Panc1 (cell line): Measurements from ENCODE around the gene SLC29A1. TPM values are rescaled to one million over a fixed set of nuclear protein-coding genes. Genes with fewer than 3 reads are reported as not detected.

Source experiments
- ATAC-seq: fragments of 200-7000 bp; cut with Tn5 transposase; 2 replicates; pipeline ENCODE4 v1.9.1; 2020; ENCODE audit warnings: mild to moderate bottlenecking, moderate library complexity
- BruUV-seq: library from RNA; stranded (reverse); fragments of 400-500 nt; replicated peaks from 2 replicates; lab custom pipeline; 2021; lab: Mats Ljungman, UMichigan
- CTCF ChIA-PET: fragments of 300-600 bp; sonication (Branson Sonifier 250); formaldehyde crosslinking; loops from one replicate; lab custom pipeline; 2022; ENCODE audit warnings: antibody characterized with exemption; lab: Charles Lee
- POLR2A ChIA-PET: fragments of 300-600 bp; sonication (Branson Sonifier 250); formaldehyde crosslinking; loops from one replicate; lab custom pipeline; 2022; ENCODE audit warnings: antibody characterized with exemption; lab: Charles Lee
- DNase-seq: peaks from one replicate; pipeline ENCODE4 v3.0.0-alpha.2; 2010; ENCODE audit warnings: low read depth, low spot score
- H3K27ac ChIP-seq: 2 replicates; pipeline ENCODE4 v1.5.1; 2011; ENCODE audit warnings: mild to moderate bottlenecking, low read length, inconsistent platforms
- H3K27me3 ChIP-seq: fragments of 200-500 bp; sonication (Bioruptor generic); 2 replicates; pipeline ENCODE4 v1.6.0; 2014; ENCODE audit warnings: low read length, inconsistent platforms; ENCODE audit not compliant: control insufficient read depth, insufficient read depth
- H3K36me3 ChIP-seq: fragments of 200-500 bp; sonication (Bioruptor generic); 2 replicates; pipeline ENCODE4 v1.5.1; 2014; ENCODE audit warnings: inconsistent platforms, mild to moderate bottlenecking, low read length, moderate library complexity; ENCODE audit not compliant: control insufficient read depth, insufficient read depth
- H3K4me1 ChIP-seq: 2 replicates; pipeline ENCODE4 v1.5.1; 2011; ENCODE audit warnings: inconsistent platforms, mild to moderate bottlenecking, low read length, moderate library complexity; ENCODE audit not compliant: control insufficient read depth, insufficient read depth
- H3K4me3 ChIP-seq, 2 experiments: 2 replicates each; pipeline ENCODE4 v1.5.1; 2011 to 2012; ENCODE audit warnings: low read depth in 2 of 2, low read length in 2 of 2, mild to moderate bottlenecking in 2 of 2, inconsistent platforms in 1 of 2, moderate library complexity in 1 of 2
- H3K9me3 ChIP-seq: fragments of 200-500 bp; sonication (Bioruptor generic); 2 replicates; pipeline ENCODE4 v1.5.1; 2014; ENCODE audit warnings: low read depth, mild to moderate bottlenecking, inconsistent platforms, low read length, moderate library complexity; ENCODE audit not compliant: control insufficient read depth, insufficient read depth
- CTCF ChIP-seq: fragments of 450-650 bp; IDR thresholded peaks from 2 replicates; pipeline ENCODE4 v1.5.1; 2017; ENCODE audit warnings: mild to moderate bottlenecking
- POLR2AphosphoS5 ChIP-seq: IDR thresholded peaks from 2 replicates; pipeline ENCODE4 v1.6.1; 2012; ENCODE audit warnings: mild to moderate bottlenecking, low read depth, low read length, moderate library complexity
- REST ChIP-seq, 2 experiments: IDR thresholded peaks; 2 replicates each; pipeline ENCODE4 v1.6.1; 2011 to 2012; ENCODE audit warnings: low read depth in 2 of 2, control low read depth in 1 of 2, low read length in 1 of 2, mild to moderate bottlenecking in 1 of 2, moderate library complexity in 1 of 2; ENCODE audit not compliant: insufficient read depth in 1 of 2
- SIN3A ChIP-seq: IDR thresholded peaks from 2 replicates; pipeline ENCODE4 v1.6.1; 2012; ENCODE audit warnings: low read depth, mild to moderate bottlenecking, low read length, moderate library complexity, borderline replicate concordance; ENCODE audit not compliant: insufficient read depth
- TCF7L2 ChIP-seq: IDR thresholded peaks from 2 replicates; pipeline ENCODE4 v1.6.1; 2011; ENCODE audit warnings: mild to moderate bottlenecking, low read depth, low read length, inconsistent platforms
- in situ Hi-C: cut with HindIII; loops from 2 replicates; pipeline ENCODE4 v1.10.0; 2016; ENCODE audit warnings: low sequenced_read_pairs, low pct_unique_long_range_greater_than_20kb
- intact Hi-C: fragments of 100-400 bp; cut with micrococcal nuclease; formaldehyde crosslinking; loops from one replicate; pipeline ENCODE4 v1.10.0; 2022; ENCODE audit not compliant: unreplicated experiment
- total RNA-seq: library from RNA; stranded (reverse); gene quantifications from one replicate; pipeline ENCODE4 v1.2.1, GENCODE V29; 2021; ENCODE audit not compliant: unreplicated experiment

Gene SLC29A1
- total RNA-seq, 1 experiment from 2014 or later = 263 TPM

DNA sequence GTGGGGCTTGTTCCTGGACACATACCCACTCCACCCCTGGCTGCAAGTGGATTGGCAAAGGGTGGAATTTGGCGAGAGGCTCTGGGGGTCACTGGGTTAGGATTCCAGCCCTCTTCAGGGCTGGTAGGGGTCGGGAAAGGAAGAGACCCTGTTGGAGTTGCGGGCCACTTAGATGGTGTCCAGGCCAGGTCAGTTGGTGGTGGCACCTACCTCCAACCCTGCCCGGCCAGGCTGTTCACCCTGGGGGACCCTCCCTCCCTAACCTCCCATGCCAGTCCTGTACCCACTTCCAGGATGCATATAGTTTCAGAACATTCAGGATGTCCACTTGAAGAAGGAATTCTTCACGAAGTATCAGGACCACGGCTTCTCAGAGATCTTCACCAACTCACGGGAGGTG, 43.7 kb upstream of the SLC29A1 start:
- ATAC-seq = no peak

GRCh38 chr6:44180406-44180805, 43.0 kb upstream of the SLC29A1 start:
- Histone ChIP-seq H3K4me1 (peaks cover 44% of the 10 kb centered on the region), H3K27ac (peak overlapping the region; percentile 90), H3K4me3 (no peak overlapping the region), H3K27me3 (no peaks in the 10 kb centered on the region), H3K9me3 (no peaks in the 10 kb centered on the region), H3K36me3 (no peaks in the 10 kb centered on the region)
- TF ChIP-seq TCF7L2 = no peak
- no peak for TF ChIP-seq POLR2AphosphoS5
- no peak for TF ChIP-seq CTCF
- no peak for TF ChIP-seq REST (IDR thresholded peaks at IDR 0.05; ENCODE audit: insufficient read depth in 1 of 2, low read depth in 2 of 2, low read length in 1 of 2)
- no peak for TF ChIP-seq SIN3A
- in situ Hi-C loops (no loop called here), intact Hi-C loops (no loop called here)
- ChIA-PET POLR2A (interaction anchor here (0.6 kb wide), 3 partner anchors 9 to 47 kb away, joined by 3 to 5 read pairs (median 3); no protein-coding TSS in a partner anchor), CTCF (interaction anchor here (0.6 to 0.7 kb wide), 2 partner anchors 55 to 125 kb away, joined by 3 to 5 read pairs; no protein-coding TSS in a partner anchor)
- ATAC-seq = no peak
- no peak for DNase-seq
- BruUV-seq = no TSS peak

More for the DNA sequence above, 43.7 kb upstream of the SLC29A1 start:
- no peak for DNase-seq
- Histone ChIP-seq H3K27ac (peak overlapping the region; percentile 90), H3K36me3 (no peaks in the 10 kb centered on the region), H3K4me3 (no peak overlapping the region), H3K27me3 (no peaks in the 10 kb centered on the region), H3K9me3 (no peaks in the 10 kb centered on the region), H3K4me1 (peaks cover 44% of the 10 kb centered on the region)
- BruUV-seq = no TSS peak
- TF ChIP-seq REST (IDR thresholded peaks at IDR 0.05; ENCODE audit: insufficient read depth in 1 of 2, low read depth in 2 of 2, low read length in 1 of 2) (no peak), TCF7L2 (no peak), CTCF (no peak), SIN3A (no peak), POLR2AphosphoS5 (no peak)
- intact Hi-C loops (loop anchor here (5.0 kb wide), 1 partner anchor 43 kb away; the partner anchor contains the start of gene SLC29A1), in situ Hi-C loops (no loop called here)
- POLR2A ChIA-PET = interaction anchor here (0.6 kb wide), 2 partner anchors 10 to 57 kb away, joined by 3 to 7 read pairs; no protein-coding TSS in a partner anchor
- CTCF ChIA-PET = interaction anchor here (0.7 kb wide), 1 partner anchor 21 kb away, joined by 5 read pairs; no protein-coding TSS in a partner anchor
